Urinary bladder (tissue), 4 donors: Measurements from ENCODE around the gene SECTM1. TPM values are rescaled to one million over a fixed set of nuclear protein-coding genes. Genes with fewer than 3 reads are reported as not detected.

Source experiments
- DNase-seq: peaks from one replicate; pipeline ENCODE4 v3.0.0-alpha.2; 2015; ENCODE audit errors: extremely low spot score
- H3K27ac ChIP-seq: one replicate; pipeline ENCODE4 v1.5.1; 2013; ENCODE audit warnings: low read depth, mild to moderate bottlenecking, moderate library complexity
- H3K36me3 ChIP-seq: one replicate; pipeline ENCODE4 v1.6.1; 2013; ENCODE audit warnings: mild to moderate bottlenecking, moderate library complexity; ENCODE audit not compliant: insufficient read depth
- H3K4me1 ChIP-seq: one replicate; pipeline ENCODE4 v1.6.1; 2013; ENCODE audit warnings: mild to moderate bottlenecking, moderate library complexity; ENCODE audit not compliant: insufficient read depth
- H3K4me3 ChIP-seq: one replicate; pipeline ENCODE4 v1.5.1; 2013; ENCODE audit warnings: low read depth, low read length
- WGBS: extraction: QIAGEN DNeasy Blood & Tissue Kit; methylation state at CpG from one replicate; pipeline ENCODE4 v1.1.7; 2013; 5-methylcytosine and 5-hydroxymethylcytosine counted together
- polyA plus RNA-seq: library from polyadenylated mRNA; stranded (reverse); fragments of 200-250 nt; gene quantifications from one replicate; pipeline ENCODE4 v1.2.3, GENCODE V29; 2013
- total RNA-seq: library from RNA; depleted of rRNA; stranded (reverse); fragments of >200 nt; gene quantifications from one replicate; pipeline ENCODE4 v1.2.3, GENCODE V29; 2014
- donor health status: healthy with polysubstance abuse.
- donor health status: healthy.

The SECTM1 gene
- total and polyA plus RNA-seq, 2 donors = 15.9 to 19.2 TPM

- Histone ChIP-seq H3K4me3 (peak overlapping the region; percentile 65), H3K36me3 (no peaks in the 10 kb centered on the region), H3K27ac (no peak overlapping the region), H3K4me1 (no peaks in the 10 kb centered on the region)
- DNase-seq = no peak
- 15% methylated on average over 32 of the region's 32 CpGs for WGBS
Observed at GRCh38 chr17:82332669-82333278, 792 bp downstream of the SECTM1 start.

GRCh38 chr17:82331345-82331939 is 2.1 kb downstream of the SECTM1 start:
- DNase-seq = no peak
- Histone ChIP-seq H3K4me1 (no peaks in the 10 kb centered on the region), H3K4me3 (no peak overlapping the region), H3K27ac (no peak overlapping the region), H3K36me3 (no peaks in the 10 kb centered on the region)
- 93% methylated on average over 25 of the region's 25 CpGs for WGBS

- no peak for DNase-seq
Observed at GRCh38 chr17:82330322-82331239, 3.0 kb downstream of the SECTM1 start.

GRCh38 chr17:82329683-82330321 is 3.8 kb downstream of the SECTM1 start:
- WGBS = 69% methylated on average over 19 of the region's 19 CpGs
- H3K27ac ChIP-seq = no peak overlapping the region

More at GRCh38 chr17:82330322-82331239, 3.0 kb downstream of the SECTM1 start:
- Histone ChIP-seq H3K4me3 (no peak overlapping the region), H3K27ac (no peak overlapping the region), H3K36me3 (no peaks in the 10 kb centered on the region), H3K4me1 (no peaks in the 10 kb centered on the region)
- 42% methylated on average over 28 of the region's 28 CpGs for WGBS

GRCh38 chr17:82328994-82329507 is 4.5 kb downstream of the SECTM1 start:
- Histone ChIP-seq H3K4me3 (no peak overlapping the region), H3K4me1 (no peaks in the 10 kb centered on the region), H3K36me3 (no peaks in the 10 kb centered on the region), H3K27ac (no peak overlapping the region)
- DNase-seq = no peak
- WGBS = 88% methylated on average over 15 of the region's 15 CpGs

More at GRCh38 chr17:82329683-82330321, 3.8 kb downstream of the SECTM1 start:
- H3K4me3 ChIP-seq = no peak overlapping the region
- H3K4me1 ChIP-seq = no peaks in the 10 kb centered on the region
- H3K36me3 ChIP-seq = no peaks in the 10 kb centered on the region
- no peak for DNase-seq

GRCh38 chr17:82328141-82328993 is 5.2 kb downstream of the SECTM1 start:
- Histone ChIP-seq H3K36me3 (no peaks in the 10 kb centered on the region), H3K4me3 (no peak overlapping the region), H3K4me1 (no peaks in the 10 kb centered on the region), H3K27ac (no peak overlapping the region)
- 73% methylated on average over 28 of the region's 28 CpGs for WGBS
- no peak for DNase-seq

GRCh38 chr17:82327757-82328140 is 5.8 kb downstream of the SECTM1 start:
- WGBS = 63% methylated on average over 16 of the region's 16 CpGs
- Histone ChIP-seq H3K36me3 (no peaks in the 10 kb centered on the region), H3K27ac (no peak overlapping the region), H3K4me1 (no peaks in the 10 kb centered on the region), H3K4me3 (no peak overlapping the region)
- DNase-seq = no peak

- 72% methylated on average over 15 of the region's 15 CpGs for WGBS
Observed at GRCh38 chr17:82327289-82327688, 6.3 kb downstream of the SECTM1 start.

GRCh38 chr17:82325286-82326180 is 8.0 kb downstream of the SECTM1 start:
- H3K36me3 ChIP-seq = no peaks in the 10 kb centered on the region
- H3K4me3 ChIP-seq = no peak overlapping the region
- H3K4me1 ChIP-seq = no peaks in the 10 kb centered on the region
- no peak for DNase-seq
- WGBS = 92% methylated on average over 30 of the region's 30 CpGs
- H3K27ac ChIP-seq = no peak overlapping the region

More at GRCh38 chr17:82327289-82327688, 6.3 kb downstream of the SECTM1 start:
- no peaks in the 10 kb centered on the region for H3K4me1 ChIP-seq
- no peak overlapping the region for H3K27ac ChIP-seq
- no peak overlapping the region for H3K4me3 ChIP-seq
- no peak for DNase-seq
- no peaks in the 10 kb centered on the region for H3K36me3 ChIP-seq

- no peak overlapping the region for H3K27ac ChIP-seq
- no peak for DNase-seq
- no peaks in the 10 kb centered on the region for H3K4me1 ChIP-seq
- 71% methylated on average over 25 of the region's 25 CpGs for WGBS
- no peaks in the 10 kb centered on the region for H3K36me3 ChIP-seq
- H3K4me3 ChIP-seq = no peak overlapping the region
Observed at GRCh38 chr17:82324566-82325285, 8.8 kb downstream of the SECTM1 start.

GRCh38 chr17:82323514-82324234 is 9.9 kb downstream of the SECTM1 start:
- H3K27ac ChIP-seq = no peak overlapping the region
- no peak overlapping the region for H3K4me3 ChIP-seq
- WGBS = 71% methylated on average over 21 of the region's 21 CpGs
- H3K36me3 ChIP-seq = no peaks in the 10 kb centered on the region
- no peaks in the 10 kb centered on the region for H3K4me1 ChIP-seq
- DNase-seq = no peak
